Endodermal cell (in vitro differentiated cells): ENCODE measurements around the gene TRIM15. TPM values are rescaled to one million over a fixed set of nuclear protein-coding genes. Genes with fewer than 3 reads are reported as not detected.
"Not testable (repeated sequence)": the region's sequence is repeated elsewhere in the genome, so short reads cannot be mapped to it uniquely, and the experiment has no call there.

Experiments used
- DNase-seq: peaks from one replicate; pipeline ENCODE4 v3.0.0-alpha.2; 2017
- H3K27ac ChIP-seq: 2 replicates; pipeline ENCODE4 v1.5.1; 2013; ENCODE audit warnings: mild to moderate bottlenecking, low read depth, low read length, moderate library complexity
- H3K27me3 ChIP-seq: 2 replicates; pipeline ENCODE4 v1.6.1; 2013; ENCODE audit warnings: mild to moderate bottlenecking, low read length, moderate library complexity; ENCODE audit not compliant: insufficient read depth, control insufficient read depth, poor library complexity, severe bottlenecking
- H3K36me3 ChIP-seq: 2 replicates; pipeline ENCODE4 v1.7.0; 2013; ENCODE audit warnings: mild to moderate bottlenecking, low read length, moderate library complexity; ENCODE audit not compliant: control insufficient read depth, insufficient read depth
- H3K4me1 ChIP-seq: one replicate; pipeline ENCODE4 v1.7.0; 2013; ENCODE audit warnings: low read length; ENCODE audit not compliant: control insufficient read depth, insufficient read depth
- H3K4me3 ChIP-seq: 2 replicates; pipeline ENCODE4 v1.5.1; 2013; ENCODE audit warnings: mild to moderate bottlenecking, low read length, moderate library complexity
- H3K9ac ChIP-seq: 2 replicates; pipeline ENCODE4 v1.6.1; 2013; ENCODE audit warnings: mild to moderate bottlenecking, low read length, moderate library complexity; ENCODE audit not compliant: poor library complexity, severe bottlenecking; ENCODE audit errors: extremely low read depth
- H3K9me3 ChIP-seq: 2 replicates; pipeline ENCODE4 v1.6.1; 2013; ENCODE audit warnings: mild to moderate bottlenecking, low read length, moderate library complexity; ENCODE audit not compliant: control insufficient read depth
- H3K27ac Mint-ChIP-seq: 2 replicates; pipeline ENCODE4 v1.8.0; 2020; ENCODE audit warnings: mixed read lengths
- H3K27me3 Mint-ChIP-seq: 2 replicates; pipeline ENCODE4 v1.8.0; 2021; ENCODE audit warnings: mild to moderate bottlenecking, mixed read lengths; ENCODE audit not compliant: insufficient read depth
- H3K36me3 Mint-ChIP-seq: 2 replicates; pipeline ENCODE4 v1.8.0; 2020; ENCODE audit warnings: low read depth, mixed read lengths
- H3K4me1 Mint-ChIP-seq: 2 replicates; pipeline ENCODE4 v1.8.0; 2020; ENCODE audit warnings: mixed read lengths
- H3K4me3 Mint-ChIP-seq: 2 replicates; pipeline ENCODE4 v1.8.0; 2020; ENCODE audit warnings: mild to moderate bottlenecking, moderate library complexity, mixed read lengths
- H3K9me3 Mint-ChIP-seq: 2 replicates; pipeline ENCODE4 v1.8.0; 2020; ENCODE audit warnings: mild to moderate bottlenecking, mixed read lengths
- WGBS, 2 experiments: methylation state at CpG; one replicate each; pipeline versions ENCODE4 v1.1.5 to v1.1.7; 2013; ENCODE audit warnings: missing lambda C conversion rate in 2 of 2, mixed read lengths in 1 of 2; ENCODE audit not compliant: insufficient coverage in 1 of 2, insufficient read length in 1 of 2; 5-methylcytosine and 5-hydroxymethylcytosine counted together
- total RNA-seq, 2 donors: library from RNA; stranded (reverse); fragmentation: NEBNext Ultra II Directional in 1 of 2; extraction: Animal tissue kit (Norgen Biotek cat#: 25700) in 1 of 2; gene quantifications; 2 replicates in 1 of 2; 3 replicates in 1 of 2; pipeline ENCODE4 v1.2.1, GENCODE V29; 2021
- TF ChIP-seq, protein P1 (sequence below): fragments of 200-600 bp; sonication (generic); conservative IDR thresholded peaks from 2 replicates; pipeline ENCODE4 v1.5.0; 2021; ENCODE audit warnings: antibody characterized with exemption, mild to moderate bottlenecking

Gene TRIM15
- total RNA-seq, 2 donors from 2014 or later = not detected

- TF ChIP-seq, protein P1, sequence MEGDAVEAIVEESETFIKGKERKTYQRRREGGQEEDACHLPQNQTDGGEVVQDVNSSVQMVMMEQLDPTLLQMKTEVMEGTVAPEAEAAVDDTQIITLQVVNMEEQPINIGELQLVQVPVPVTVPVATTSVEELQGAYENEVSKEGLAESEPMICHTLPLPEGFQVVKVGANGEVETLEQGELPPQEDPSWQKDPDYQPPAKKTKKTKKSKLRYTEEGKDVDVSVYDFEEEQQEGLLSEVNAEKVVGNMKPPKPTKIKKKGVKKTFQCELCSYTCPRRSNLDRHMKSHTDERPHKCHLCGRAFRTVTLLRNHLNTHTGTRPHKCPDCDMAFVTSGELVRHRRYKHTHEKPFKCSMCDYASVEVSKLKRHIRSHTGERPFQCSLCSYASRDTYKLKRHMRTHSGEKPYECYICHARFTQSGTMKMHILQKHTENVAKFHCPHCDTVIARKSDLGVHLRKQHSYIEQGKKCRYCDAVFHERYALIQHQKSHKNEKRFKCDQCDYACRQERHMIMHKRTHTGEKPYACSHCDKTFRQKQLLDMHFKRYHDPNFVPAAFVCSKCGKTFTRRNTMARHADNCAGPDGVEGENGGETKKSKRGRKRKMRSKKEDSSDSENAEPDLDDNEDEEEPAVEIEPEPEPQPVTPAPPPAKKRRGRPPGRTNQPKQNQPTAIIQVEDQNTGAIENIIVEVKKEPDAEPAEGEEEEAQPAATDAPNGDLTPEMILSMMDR = no peak
- Histone ChIP-seq H3K9me3 (no peaks in the 10 kb centered on the region), H3K4me3 (no peak overlapping the region), H3K36me3 (no peaks in the 10 kb centered on the region), H3K4me1 (no peaks in the 10 kb centered on the region), H3K9ac (no peak overlapping the region), H3K27me3 (peaks cover 34% of the 10 kb centered on the region), H3K27ac (no peak overlapping the region)
- Mint-ChIP-seq H3K4me1 (no peaks in the 10 kb centered on the region), H3K27ac (no peak overlapping the region), H3K36me3 (no peaks in the 10 kb centered on the region), H3K27me3 (peaks cover 63% of the 10 kb centered on the region), H3K4me3 (no peak overlapping the region), H3K9me3 (no peaks in the 10 kb centered on the region)
- 90 to 96% methylated on average over 5 to 10 of the region's 12 CpGs for WGBS, 2 experiments
- DNase-seq = no peak
These were observed 869 bp upstream of the TRIM15 start for GRCh38 chr6:30162265-30163089.

DNA sequence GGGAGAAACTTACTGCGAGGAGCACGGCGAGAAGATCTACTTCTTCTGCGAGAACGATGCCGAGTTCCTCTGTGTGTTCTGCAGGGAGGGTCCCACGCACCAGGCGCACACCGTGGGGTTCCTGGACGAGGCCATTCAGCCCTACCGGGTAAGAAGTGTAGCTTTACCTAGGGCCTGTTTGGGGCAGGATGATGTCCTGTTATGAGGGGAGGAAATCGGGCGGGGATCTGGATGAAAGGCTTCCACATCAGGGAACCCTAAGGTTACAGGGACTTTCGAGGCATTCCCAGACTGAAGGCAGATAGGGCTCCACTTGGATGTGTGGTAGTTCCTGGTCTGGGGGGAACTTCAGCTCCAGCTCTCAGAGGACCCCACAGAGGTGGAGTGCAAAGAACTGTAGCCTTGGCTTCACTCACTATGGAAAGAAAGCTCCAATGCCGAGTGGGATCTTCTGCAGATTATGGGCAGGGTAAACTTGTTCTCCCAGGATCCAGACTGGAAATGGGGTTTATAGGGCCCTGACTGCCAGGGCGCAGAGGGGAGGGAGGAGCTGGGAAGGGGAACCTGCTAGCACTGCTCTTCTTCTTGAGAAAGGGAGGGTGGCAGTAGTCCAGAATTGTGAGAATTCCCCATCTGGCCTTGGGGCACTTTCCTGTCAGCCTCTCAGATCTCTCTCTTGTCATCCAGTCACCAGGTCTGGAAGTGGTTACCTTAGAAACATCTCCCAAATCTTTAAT lies 740 bp downstream of the TRIM15 start:
- Histone ChIP-seq H3K27me3 (peaks cover 34% of the 10 kb centered on the region), H3K9ac (no peak overlapping the region), H3K4me1 (no peaks in the 10 kb centered on the region), H3K27ac (no peak overlapping the region), H3K4me3 (no peak overlapping the region), H3K36me3 (no peaks in the 10 kb centered on the region), H3K9me3 (no peaks in the 10 kb centered on the region)
- Mint-ChIP-seq H3K27me3 (peaks cover 65% of the 10 kb centered on the region), H3K36me3 (no peaks in the 10 kb centered on the region), H3K27ac (no peak overlapping the region), H3K9me3 (no peaks in the 10 kb centered on the region), H3K4me3 (no peak overlapping the region), H3K4me1 (no peaks in the 10 kb centered on the region)
- 91 to 95% methylated on average over 7 to 16 of the region's 16 CpGs for WGBS, 2 experiments
- no peak for DNase-seq
- TF ChIP-seq, protein P1 = no peak

DNA sequence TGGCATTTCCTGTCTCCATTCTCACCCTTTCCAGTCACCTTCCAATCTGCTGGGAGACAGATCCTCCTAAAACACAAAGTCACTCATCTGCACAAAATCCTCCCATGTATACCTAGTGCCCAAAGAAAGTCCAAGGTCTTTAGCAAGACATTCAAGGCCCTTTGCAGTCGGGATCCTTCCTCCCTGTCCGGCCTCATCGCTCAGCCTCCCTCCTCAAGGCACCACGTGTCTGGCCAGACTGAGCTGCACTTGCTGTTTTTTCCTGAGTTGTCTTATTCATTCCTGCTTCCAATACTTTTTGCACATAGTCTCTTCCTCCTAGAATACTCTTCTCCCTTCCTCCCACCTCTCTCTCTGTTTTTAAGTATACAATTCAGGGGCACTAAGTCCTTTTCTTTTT lies 1.4 kb downstream of the TRIM15 start:
- Mint-ChIP-seq H3K27me3 (peaks cover 62% of the 10 kb centered on the region), H3K9me3 (no peaks in the 10 kb centered on the region), H3K27ac (no peak overlapping the region), H3K4me3 (no peak overlapping the region), H3K4me1 (no peaks in the 10 kb centered on the region), H3K36me3 (no peaks in the 10 kb centered on the region)
- no peak overlapping the region for H3K4me3 ChIP-seq
- no peak overlapping the region for H3K9ac ChIP-seq
- TF ChIP-seq, protein P1 = no peak
- H3K9me3 ChIP-seq = no peaks in the 10 kb centered on the region
- no peak overlapping the region for H3K27ac ChIP-seq
- no peaks in the 10 kb centered on the region for H3K36me3 ChIP-seq
- H3K27me3 ChIP-seq = peaks cover 28% of the 10 kb centered on the region
- 91 to 93% methylated on average over 4 of the region's 4 CpGs for WGBS, 2 experiments
- H3K4me1 ChIP-seq = no peaks in the 10 kb centered on the region
- no peak for DNase-seq

GRCh38 chr6:30165238-30165637 lies 1.9 kb downstream of the TRIM15 start:
- WGBS, 2 experiments = no CpG with 5 or more reads among the region's 1 CpG
- H3K27me3 ChIP-seq = peaks cover 29% of the 10 kb centered on the region
- H3K9me3 Mint-ChIP-seq, H3K27ac Mint-ChIP-seq, H3K4me1 ChIP-seq, H3K4me3 Mint-ChIP-seq, H3K36me3 ChIP-seq, H3K4me1 Mint-ChIP-seq, DNase-seq, H3K9me3 ChIP-seq, H3K27ac ChIP-seq, H3K9ac ChIP-seq, H3K36me3 Mint-ChIP-seq, H3K4me3 ChIP-seq: not testable (repeated sequence)
- peaks cover 59% of the 10 kb centered on the region for H3K27me3 Mint-ChIP-seq
